Suprapubic skin (tissue), 4 donors: ENCODE measurements around the gene GIMAP5. TPM values are rescaled to one million over a fixed set of nuclear protein-coding genes. Genes with fewer than 3 reads are reported as not detected.

Experiments used
- DNase-seq, 2 donors: peaks; one replicate each; pipeline ENCODE4 v3.0.0-alpha.2; 2019; ENCODE audit warnings: low spot score in 2 of 2
- H3K27ac ChIP-seq: fragments of 200-600 bp; sonication (generic); one replicate; pipeline ENCODE4 v1.5.1; 2019
- H3K27me3 ChIP-seq: fragments of 200-600 bp; sonication (generic); one replicate; pipeline ENCODE4 v1.5.1; 2019
- H3K36me3 ChIP-seq: fragments of 200-600 bp; sonication (generic); one replicate; pipeline ENCODE4 v1.5.1; 2019
- H3K4me1 ChIP-seq: fragments of 200-600 bp; sonication (generic); one replicate; pipeline ENCODE4 v1.5.1; 2019
- H3K4me3 ChIP-seq: fragments of 200-600 bp; sonication (generic); one replicate; pipeline ENCODE4 v1.5.1; 2019; ENCODE audit warnings: mild to moderate bottlenecking
- H3K9me3 ChIP-seq: fragments of 200-600 bp; sonication (generic); one replicate; pipeline ENCODE4 v1.5.1; 2019
- EP300 ChIP-seq: sonication (generic); formaldehyde crosslinking; IDR thresholded peaks from one replicate; pipeline ENCODE4 v1.6.1; 2017; ENCODE audit warnings: antibody characterized with exemption
- POLR2A ChIP-seq, 2 donors: fragments of 450-650 bp; IDR thresholded peaks; one replicate each; pipeline ENCODE4 v1.6.1; 2017; ENCODE audit warnings: antibody characterized with exemption in 2 of 2, mild to moderate bottlenecking in 2 of 2, moderate library complexity in 2 of 2
- POLR2AphosphoS5 ChIP-seq, 3 donors: sonication (generic); formaldehyde crosslinking; IDR thresholded peaks; one replicate each; pipeline ENCODE4 v1.6.1; 2017; ENCODE audit warnings: antibody characterized with exemption in 3 of 3
- whole genome bisulfite sequencing: methylation state at CpG from one replicate; pipeline ENCODE4 v1.1.5; 2018; 5-methylcytosine and 5-hydroxymethylcytosine counted together
- total RNA-seq, 4 donors: library from RNA; depleted of rRNA; stranded (reverse); fragments of >200 nt; gene quantifications; one replicate each; pipeline ENCODE4 v1.1.0, GENCODE V29; 2016
- TF ChIP-seq, protein P1 (sequence below), 2 donors: fragments of 200-600 bp in 1 of 2; fragments of 450-650 bp in 1 of 2; sonication (generic) in 1 of 2; IDR thresholded peaks; one replicate each; pipeline ENCODE4 v1.5.1; 2016 to 2019; ENCODE audit warnings: antibody characterized with exemption in 2 of 2, mild to moderate bottlenecking in 1 of 2, moderate library complexity in 1 of 2

The GIMAP5 gene
- total RNA-seq, 4 donors from 2014 or later: 2.8 to 15.0 (median 7.7) TPM

DNA sequence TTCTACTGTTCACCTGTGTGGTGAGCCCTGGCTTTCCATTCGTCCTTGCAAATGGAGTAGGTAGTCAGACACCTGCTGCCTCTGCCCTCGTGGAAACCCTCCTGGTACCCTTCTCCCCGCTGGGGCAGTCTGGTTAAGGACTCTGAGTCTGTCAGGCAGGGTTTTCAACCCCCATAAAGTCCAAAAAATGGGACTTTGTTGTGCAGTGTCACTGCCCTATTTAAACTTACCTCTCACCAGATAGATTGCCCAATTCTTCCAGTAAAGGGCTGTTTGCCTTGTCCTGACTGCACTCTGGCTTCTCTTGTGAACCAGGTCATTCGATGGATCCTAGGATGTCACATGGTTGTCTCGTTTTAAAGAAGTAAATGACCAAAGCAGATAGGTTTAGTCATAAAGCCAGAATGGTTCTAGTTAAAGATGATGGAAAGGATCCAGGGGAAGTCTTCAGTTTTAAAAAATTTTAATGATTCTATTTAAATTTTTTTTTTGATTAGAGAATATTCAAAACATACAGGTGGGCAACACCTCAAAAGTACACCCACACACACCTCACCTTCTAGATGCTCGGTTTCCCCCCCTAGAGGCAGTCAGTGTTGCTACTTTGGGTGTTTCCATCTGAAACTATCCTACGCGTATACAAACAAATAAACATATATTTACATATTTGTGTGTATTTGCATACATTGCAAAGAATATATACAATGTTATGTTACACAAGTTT, 41.0 kb downstream of the GIMAP5 start:
- peaks cover 15% of the 10 kb centered on the region for H3K4me1 ChIP-seq
- H3K9me3 ChIP-seq: no peaks in the 10 kb centered on the region
- no peak overlapping the region for H3K4me3 ChIP-seq
- no peak overlapping the region for H3K27ac ChIP-seq
- no peak for DNase-seq
- peaks cover 5% of the 10 kb centered on the region for H3K27me3 ChIP-seq
- WGBS: 54% methylated on average over 8 of the region's 8 CpGs
- H3K36me3 ChIP-seq: no peaks in the 10 kb centered on the region
- TF ChIP-seq, protein P1, sequence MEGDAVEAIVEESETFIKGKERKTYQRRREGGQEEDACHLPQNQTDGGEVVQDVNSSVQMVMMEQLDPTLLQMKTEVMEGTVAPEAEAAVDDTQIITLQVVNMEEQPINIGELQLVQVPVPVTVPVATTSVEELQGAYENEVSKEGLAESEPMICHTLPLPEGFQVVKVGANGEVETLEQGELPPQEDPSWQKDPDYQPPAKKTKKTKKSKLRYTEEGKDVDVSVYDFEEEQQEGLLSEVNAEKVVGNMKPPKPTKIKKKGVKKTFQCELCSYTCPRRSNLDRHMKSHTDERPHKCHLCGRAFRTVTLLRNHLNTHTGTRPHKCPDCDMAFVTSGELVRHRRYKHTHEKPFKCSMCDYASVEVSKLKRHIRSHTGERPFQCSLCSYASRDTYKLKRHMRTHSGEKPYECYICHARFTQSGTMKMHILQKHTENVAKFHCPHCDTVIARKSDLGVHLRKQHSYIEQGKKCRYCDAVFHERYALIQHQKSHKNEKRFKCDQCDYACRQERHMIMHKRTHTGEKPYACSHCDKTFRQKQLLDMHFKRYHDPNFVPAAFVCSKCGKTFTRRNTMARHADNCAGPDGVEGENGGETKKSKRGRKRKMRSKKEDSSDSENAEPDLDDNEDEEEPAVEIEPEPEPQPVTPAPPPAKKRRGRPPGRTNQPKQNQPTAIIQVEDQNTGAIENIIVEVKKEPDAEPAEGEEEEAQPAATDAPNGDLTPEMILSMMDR (IDR thresholded peaks at IDR 0.05): no peak
- TF ChIP-seq EP300 (no peak), POLR2AphosphoS5 (IDR thresholded peaks at IDR 0.05) (no peak), POLR2A (IDR thresholded peaks at IDR 0.05) (no peak)

DNA sequence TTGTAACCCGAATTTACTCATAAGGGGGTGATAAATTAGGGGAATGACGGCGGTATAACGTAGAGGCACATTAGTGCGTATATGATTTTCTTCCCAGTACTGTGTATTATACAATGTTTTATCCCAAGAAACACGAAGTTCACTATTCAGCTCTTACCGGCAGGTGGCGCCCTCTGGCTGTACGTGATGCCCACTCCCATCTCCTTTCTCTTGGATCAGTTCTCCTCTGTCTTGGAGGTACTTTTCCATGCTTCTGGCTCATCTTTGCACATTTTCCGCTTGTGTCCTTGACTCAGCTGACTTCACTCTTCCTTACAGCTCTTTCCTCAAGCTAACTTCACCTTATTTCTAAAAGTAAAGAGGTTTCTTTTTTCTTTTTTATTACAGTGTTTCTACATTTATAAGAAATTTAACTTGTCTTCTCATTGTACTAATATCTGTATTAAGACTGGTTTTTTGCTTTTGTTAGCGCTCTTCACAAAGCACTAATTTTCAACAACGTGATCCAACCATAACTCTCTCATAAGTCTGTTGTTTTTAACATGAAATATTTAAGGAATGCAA, 41.6 kb downstream of the GIMAP5 start:
- Histone ChIP-seq H3K27ac (no peak overlapping the region), H3K9me3 (no peaks in the 10 kb centered on the region), H3K4me3 (no peak overlapping the region), H3K4me1 (peaks cover 15% of the 10 kb centered on the region), H3K36me3 (no peaks in the 10 kb centered on the region), H3K27me3 (peaks cover 5% of the 10 kb centered on the region)
- WGBS: 7% methylated on average over 12 of the region's 12 CpGs
- DNase-seq: peak; percentile 84 to 91
- TF ChIP-seq, protein P1 (IDR thresholded peaks at IDR 0.05): peak; percentile 71 to 76
- TF ChIP-seq EP300 (no peak), POLR2AphosphoS5 (IDR thresholded peaks at IDR 0.05) (no peak)

DNA sequence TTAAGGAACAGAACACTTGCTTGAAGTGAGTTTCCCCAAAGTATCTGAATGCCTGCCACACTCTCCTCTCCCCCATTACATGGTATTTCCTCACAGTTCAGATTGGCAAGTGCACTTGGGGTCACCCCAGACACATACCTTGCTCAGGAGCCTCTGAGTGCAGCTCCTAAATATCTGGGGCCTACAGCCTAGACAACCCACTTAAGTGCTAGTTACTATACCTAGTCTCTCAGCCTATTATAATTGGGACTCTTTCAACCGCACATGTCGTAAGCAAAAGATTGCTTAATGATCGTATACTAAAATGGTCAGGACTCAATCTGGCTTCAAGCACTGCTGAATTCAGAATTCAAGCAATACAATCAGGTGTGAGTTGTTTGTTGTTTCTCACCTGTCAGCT, 43.1 kb downstream of the GIMAP5 start:
- DNase-seq: no peak
- peaks cover 20% of the 10 kb centered on the region for H3K4me1 ChIP-seq
- H3K4me3 ChIP-seq: no peak overlapping the region
- 59% methylated on average over 3 of the region's 3 CpGs for WGBS
- TF ChIP-seq POLR2A (IDR thresholded peaks at IDR 0.05): no peak
- peaks cover 5% of the 10 kb centered on the region for H3K27me3 ChIP-seq
- no peak overlapping the region for H3K27ac ChIP-seq
- H3K36me3 ChIP-seq: no peaks in the 10 kb centered on the region
- no peaks in the 10 kb centered on the region for H3K9me3 ChIP-seq

DNA sequence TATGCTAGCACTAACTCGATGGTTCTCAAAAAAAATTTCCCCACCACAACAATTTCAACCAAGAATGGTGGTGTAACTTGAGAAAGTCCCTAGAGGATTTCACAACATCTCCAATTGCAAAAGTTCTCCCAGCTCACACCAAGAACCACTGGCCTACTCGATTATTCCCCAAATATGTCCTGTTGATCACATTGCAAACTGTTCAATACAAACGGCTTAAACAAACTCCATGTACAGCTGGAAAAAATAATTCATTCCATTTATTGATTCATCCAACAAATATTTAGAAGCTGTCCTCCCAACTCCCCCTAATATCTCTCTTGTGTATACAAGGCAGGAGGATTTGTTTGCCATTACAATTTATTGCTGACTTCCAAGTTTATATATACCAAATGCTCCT, 43.9 kb downstream of the GIMAP5 start:
- Histone ChIP-seq H3K27me3 (peaks cover 5% of the 10 kb centered on the region), H3K4me3 (no peak overlapping the region), H3K4me1 (peaks cover 24% of the 10 kb centered on the region), H3K9me3 (no peaks in the 10 kb centered on the region), H3K36me3 (no peaks in the 10 kb centered on the region), H3K27ac (no peak overlapping the region)
- TF ChIP-seq POLR2A (IDR thresholded peaks at IDR 0.05) (no peak), POLR2AphosphoS5 (IDR thresholded peaks at IDR 0.05) (peak in 1 of 3 donors; percentile 38)
- WGBS: 30% methylated on average over 3 of the region's 3 CpGs
- no peak for DNase-seq

DNA sequence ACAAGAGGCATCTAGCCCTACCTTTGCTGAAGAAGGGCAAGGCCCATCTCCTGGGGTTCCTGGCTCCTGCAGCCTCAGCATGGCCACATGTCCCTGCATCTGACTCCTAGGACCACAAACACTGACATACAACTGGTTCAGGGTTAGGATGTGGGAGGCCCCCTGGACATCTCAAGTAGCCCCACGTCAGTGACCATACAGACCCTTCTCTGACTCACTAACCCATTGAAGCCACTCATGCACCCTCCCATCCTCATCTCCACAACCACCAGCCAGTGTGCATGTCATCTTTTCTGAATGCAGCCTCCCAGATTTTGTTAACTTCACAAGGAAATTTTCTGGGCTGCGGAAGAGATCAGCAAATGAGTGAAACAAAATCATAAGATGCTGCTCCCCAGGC, 44.7 kb downstream of the GIMAP5 start:
- H3K4me3 ChIP-seq: no peak overlapping the region
- WGBS: 100% methylated on average over 2 of the region's 2 CpGs
- H3K27me3 ChIP-seq: peaks cover 5% of the 10 kb centered on the region
- H3K9me3 ChIP-seq: no peaks in the 10 kb centered on the region
- TF ChIP-seq POLR2AphosphoS5 (IDR thresholded peaks at IDR 0.05) (no peak), EP300 (no peak), POLR2A (IDR thresholded peaks at IDR 0.05) (no peak)
- TF ChIP-seq, protein P1 (IDR thresholded peaks at IDR 0.05): no peak
- no peaks in the 10 kb centered on the region for H3K36me3 ChIP-seq
- peak overlapping the region; percentile 2 for H3K27ac ChIP-seq
- H3K4me1 ChIP-seq: peaks cover 24% of the 10 kb centered on the region
- DNase-seq: no peak

DNA sequence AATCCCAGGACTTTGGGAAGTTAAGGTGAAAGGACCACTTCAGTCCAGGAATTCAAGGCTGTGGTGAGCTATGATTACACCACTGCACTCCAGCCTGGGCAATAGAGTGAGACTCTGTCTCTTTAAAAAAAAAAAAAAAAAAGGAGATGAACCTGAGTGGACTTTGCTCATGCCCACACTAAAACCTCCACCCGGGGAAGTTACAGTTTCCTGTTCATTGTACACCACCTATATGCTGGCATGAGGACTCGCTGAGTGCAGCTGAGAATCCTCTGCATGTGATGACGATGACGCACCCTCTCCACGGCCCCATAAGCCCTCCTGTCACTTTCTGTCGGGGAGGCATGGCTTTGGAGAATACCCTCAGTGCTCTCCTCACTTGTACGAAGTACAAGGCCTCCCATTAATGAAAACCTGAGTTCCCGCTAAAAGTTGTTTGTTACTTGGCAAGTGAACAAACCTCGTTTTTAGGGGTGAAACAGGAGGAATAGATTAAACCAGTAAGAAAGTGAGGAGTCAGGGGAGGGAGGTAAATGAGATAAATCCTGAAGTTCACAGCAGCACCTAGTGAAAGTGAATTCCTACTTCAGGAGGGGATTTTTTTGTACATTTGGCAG, 47.0 kb downstream of the GIMAP5 start:
- Histone ChIP-seq H3K4me3 (no peak overlapping the region), H3K27me3 (no peaks in the 10 kb centered on the region), H3K4me1 (peaks cover 38% of the 10 kb centered on the region), H3K9me3 (no peaks in the 10 kb centered on the region), H3K27ac (no peak overlapping the region), H3K36me3 (no peaks in the 10 kb centered on the region)
- TF ChIP-seq, protein P1 (IDR thresholded peaks at IDR 0.05): no peak
- TF ChIP-seq EP300 (no peak), POLR2A (IDR thresholded peaks at IDR 0.05) (no peak), POLR2AphosphoS5 (IDR thresholded peaks at IDR 0.05) (no peak)
- no peak for DNase-seq
- 54% methylated on average over 9 of the region's 9 CpGs for WGBS
